Psoas muscle (tissue), 8 donors: ENCODE measurements around the gene PSAPL1. TPM values are rescaled to one million over a fixed set of nuclear protein-coding genes. Genes with fewer than 3 reads are reported as not detected.

Experiments
- ATAC-seq, 4 donors: fragments of 200-7000 bp; cut with Tn5 transposase; one replicate each; pipeline ENCODE4 v1.9.1; 2020; ENCODE audit warnings: moderate library complexity in 3 of 4, mild to moderate bottlenecking in 2 of 4
- DNase-seq, 2 donors: peaks; one replicate each; pipeline ENCODE4 v3.0.0-alpha.2; 2020
- H3K27ac ChIP-seq: fragments of 200-600 bp; one replicate; pipeline ENCODE4 v1.8.0; 2022
- H3K27me3 ChIP-seq, 3 donors: fragments of 200-600 bp in 1 of 3; one replicate each; pipeline versions ENCODE4 v1.6.1 to v1.8.0; 2013 to 2022; ENCODE audit warnings: low read length in 2 of 3, mild to moderate bottlenecking in 2 of 3, moderate library complexity in 1 of 3; ENCODE audit not compliant: insufficient read depth in 3 of 3
- H3K36me3 ChIP-seq, 2 donors: fragments of 200-600 bp in 1 of 2; one replicate each; pipeline versions ENCODE4 v1.6.1 to v1.8.0; 2013 to 2022; ENCODE audit warnings: low read depth in 1 of 2, mild to moderate bottlenecking in 1 of 2, moderate library complexity in 1 of 2; ENCODE audit not compliant: insufficient read depth in 1 of 2
- H3K4me1 ChIP-seq: fragments of 200-600 bp; one replicate; pipeline ENCODE4 v1.8.0; 2022
- H3K4me3 ChIP-seq: fragments of 200-600 bp; one replicate; pipeline ENCODE4 v1.8.0; 2022; ENCODE audit warnings: mild to moderate bottlenecking
- H3K9me3 ChIP-seq: fragments of 200-600 bp; one replicate; pipeline ENCODE4 v1.8.0; 2022
- WGBS, 3 donors: extraction: QIAGEN DNeasy Blood & Tissue Kit; methylation state at CpG; one replicate each; pipeline versions ENCODE4 v1.1.6 to v1.1.7; 2013; 5-methylcytosine and 5-hydroxymethylcytosine counted together
- intact Hi-C, 2 donors: fragments of 100-400 bp; cut with DNase I; formaldehyde crosslinking; loops; one replicate each; pipeline versions ENCODE4 v1.11.0 to v1.14.2; 2022
- polyA plus RNA-seq, 3 donors: library from polyadenylated mRNA; stranded (reverse); fragments of 200-250 nt; gene quantifications; one replicate each; pipeline ENCODE4 v1.2.3, GENCODE V29; 2013
- total RNA-seq, 4 donors: library from RNA; stranded (reverse); fragmentation: NEBNext Ultra II Directional in 2 of 4; extraction: Animal tissue kit (Norgen Biotek cat#: 25700) in 2 of 4; gene quantifications; one replicate each; pipeline versions ENCODE4 v1.2.1 to v1.2.4, GENCODE V29; 2021 to 2023
- TF ChIP-seq, protein P1 (sequence below): fragments of 200-600 bp; IDR thresholded peaks from one replicate; pipeline ENCODE4 v1.8.0; 2022; ENCODE audit warnings: antibody characterized with exemption
- donor health status: healthy with polysubstance abuse.
- donor health status: DM: no; HTN: no; CAD: no; lungs with moderate emphysema.
- donor health status: Bipolar disorder and iron deficiency.
- donor health status: healthy.
- donor health status: DM: yes; HTN: yes; CAD: no.
- donor health status: DM: no; HTN: no; CAD: no.
- donor health status: DM: no; HTN: no; CAD: no.
- donor health status: DM: yes; HTN: yes; CAD: no.

PSAPL1 gene
- total and polyA plus RNA-seq, 7 donors, result not detected

DNA sequence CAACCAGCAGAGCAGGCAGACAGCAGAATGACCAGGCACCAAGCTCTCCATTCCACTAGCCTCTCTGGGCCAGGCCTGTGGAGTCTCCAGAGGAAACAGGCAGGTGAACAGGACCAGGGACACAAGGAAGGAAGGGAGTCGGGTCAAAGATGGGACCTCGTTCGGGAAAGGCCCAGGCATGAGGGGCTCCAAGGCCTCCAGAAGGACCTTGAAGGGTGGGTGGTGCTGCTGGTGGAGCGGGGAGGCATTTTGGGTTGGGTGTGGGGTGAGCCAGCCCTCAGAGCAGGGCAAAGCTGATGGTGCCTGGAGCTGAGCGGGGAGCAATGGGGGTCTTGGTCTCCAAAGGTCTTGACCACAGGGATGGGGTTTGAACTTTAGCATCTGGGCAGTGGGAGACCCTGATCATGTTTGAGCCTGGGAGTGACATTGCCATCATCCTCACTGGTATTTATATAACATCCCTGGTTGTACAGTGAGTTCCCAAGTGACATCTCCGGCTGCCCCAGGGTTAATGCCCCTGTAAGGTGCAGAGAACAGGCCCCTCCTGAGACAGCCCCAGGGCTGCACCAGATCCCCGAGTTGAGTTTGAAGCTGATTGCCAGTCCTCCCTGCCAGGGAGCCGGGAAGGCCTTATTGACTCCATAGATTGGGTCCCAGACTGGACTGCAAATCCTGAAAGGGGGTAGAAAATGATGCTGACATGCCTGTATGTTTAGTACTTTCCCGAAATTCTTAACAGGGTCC lies 52.7 kb downstream of the PSAPL1 start:
- Histone ChIP-seq H3K27ac (no peak overlapping the region), H3K4me1 (no peaks in the 10 kb centered on the region), H3K27me3 (peaks cover 0 to 12% (median 5%) of the 10 kb centered on the region in 3 donors), H3K4me3 (no peak overlapping the region), H3K9me3 (no peaks in the 10 kb centered on the region), H3K36me3 (no peaks in the 10 kb centered on the region)
- TF ChIP-seq, protein P1, sequence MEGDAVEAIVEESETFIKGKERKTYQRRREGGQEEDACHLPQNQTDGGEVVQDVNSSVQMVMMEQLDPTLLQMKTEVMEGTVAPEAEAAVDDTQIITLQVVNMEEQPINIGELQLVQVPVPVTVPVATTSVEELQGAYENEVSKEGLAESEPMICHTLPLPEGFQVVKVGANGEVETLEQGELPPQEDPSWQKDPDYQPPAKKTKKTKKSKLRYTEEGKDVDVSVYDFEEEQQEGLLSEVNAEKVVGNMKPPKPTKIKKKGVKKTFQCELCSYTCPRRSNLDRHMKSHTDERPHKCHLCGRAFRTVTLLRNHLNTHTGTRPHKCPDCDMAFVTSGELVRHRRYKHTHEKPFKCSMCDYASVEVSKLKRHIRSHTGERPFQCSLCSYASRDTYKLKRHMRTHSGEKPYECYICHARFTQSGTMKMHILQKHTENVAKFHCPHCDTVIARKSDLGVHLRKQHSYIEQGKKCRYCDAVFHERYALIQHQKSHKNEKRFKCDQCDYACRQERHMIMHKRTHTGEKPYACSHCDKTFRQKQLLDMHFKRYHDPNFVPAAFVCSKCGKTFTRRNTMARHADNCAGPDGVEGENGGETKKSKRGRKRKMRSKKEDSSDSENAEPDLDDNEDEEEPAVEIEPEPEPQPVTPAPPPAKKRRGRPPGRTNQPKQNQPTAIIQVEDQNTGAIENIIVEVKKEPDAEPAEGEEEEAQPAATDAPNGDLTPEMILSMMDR, result no peak
- 88 to 89% (median 89%) methylated on average over 9 of the region's 9 CpGs for WGBS, 3 donors
- ATAC-seq (no peak), DNase-seq (no peak)
- intact Hi-C loops, result no loop called here

DNA sequence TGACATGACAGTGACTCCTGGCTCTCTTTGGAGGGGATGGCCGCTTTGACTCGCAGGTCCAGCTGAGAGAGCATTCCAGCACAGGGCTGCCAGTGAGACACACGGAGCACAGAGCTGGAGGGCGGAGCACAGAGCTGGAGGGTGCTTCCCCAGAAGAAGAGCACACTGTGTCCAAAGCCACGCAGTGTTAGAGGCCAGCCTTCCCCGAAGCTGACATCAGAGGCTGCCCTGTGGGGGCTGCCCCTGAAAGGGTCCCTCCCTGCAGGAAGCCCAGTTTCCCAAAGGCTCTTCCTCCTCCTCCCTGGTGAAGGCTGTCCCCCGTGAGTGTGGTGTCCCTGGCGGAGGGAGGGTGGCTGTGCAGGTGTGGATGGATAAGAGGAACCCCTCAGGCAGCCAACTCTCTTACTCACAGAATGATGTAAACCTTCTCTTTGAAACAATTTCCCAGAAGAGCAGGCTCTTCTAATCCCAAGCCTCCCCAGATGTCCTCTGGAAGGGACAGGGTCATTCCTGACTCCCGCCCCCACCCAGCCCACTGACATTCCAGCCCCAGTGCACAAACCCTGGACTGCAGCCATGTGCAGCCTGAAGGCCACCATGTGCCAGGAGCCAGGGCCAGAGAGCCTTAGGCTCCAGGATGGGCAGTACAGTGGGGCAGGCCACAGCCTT lies 53.4 kb downstream of the PSAPL1 start:
- TF ChIP-seq, protein P1, result no peak
- DNase-seq, result no peak

More for the DNA sequence above, 53.4 kb downstream of the PSAPL1 start:
- intact Hi-C loops, result no loop called here
- Histone ChIP-seq H3K27ac (no peak overlapping the region), H3K4me1 (no peaks in the 10 kb centered on the region), H3K36me3 (no peaks in the 10 kb centered on the region), H3K4me3 (no peak overlapping the region), H3K27me3 (peaks cover 0 to 18% (median 7%) of the 10 kb centered on the region in 3 donors), H3K9me3 (no peaks in the 10 kb centered on the region)
- WGBS, 3 donors, result 36 to 52% (median 39%) methylated on average over 9 of the region's 9 CpGs
- peak in 2 of 4 donors; percentile 29 to 46 for ATAC-seq

Other genes with a start within 250 kb of the PSAPL1 start
- gene SORCS2, start 242.4 kb downstream of the PSAPL1 start, total RNA-seq, result 1 to 10 TPM in 2 of 4 donors, under 1 TPM in 2; 0.36 to 1.5 (median 0.89) TPM
- gene SORCS2, start 242.4 kb downstream of the PSAPL1 start, polyA plus RNA-seq, result under 1 TPM; 0.18 to 0.32 (median 0.18) TPM